K562 (cell line): ENCODE measurements around the gene DPRX. TPM values are rescaled to one million over a fixed set of nuclear protein-coding genes. Genes with fewer than 3 reads are reported as not detected.

Experiments
- ATAC-seq: fragments of 200-7000 bp; cut with Tn5 transposase; 3 replicates; pipeline ENCODE4 v1.9.1; 2020; ENCODE audit warnings: moderate library complexity
- BruUV-seq: library from RNA; stranded (reverse); fragments of 400-500 nt; replicated peaks from 2 replicates; lab custom pipeline; 2021; lab: Mats Ljungman, UMichigan
- CTCF ChIA-PET: fragments of 300-600 bp; formaldehyde crosslinking; extraction: SDS; loops from one replicate; lab custom pipeline; 2021; ENCODE audit warnings: low intra/inter-chr PET ratio; lab: Yijun Ruan, JAX
- POLR2A ChIA-PET: fragments of 300-600, 350-650 bp; sonication (Branson Sonifier 250); formaldehyde crosslinking; extraction: SDS; loops from one replicate; lab custom pipeline; 2021; ENCODE audit warnings: antibody characterized with exemption, inconsistent platforms; lab: Yijun Ruan, JAX
- DNase-seq, 4 experiments: peaks; one replicate each; pipeline versions ENCODE4 v3.0.0 to v3.0.0-alpha.2; 2011 to 2018; ENCODE audit warnings: low spot score in 3 of 4, mixed read lengths in 3 of 4; ENCODE audit errors: extremely low read depth in 1 of 4
- FAIRE-seq: peaks from 2 replicates; lab custom pipeline; 2011; peaks lifted over from hg19 to GRCh38; lab: Jason Lieb, UNC
- H2AFZ ChIP-seq: 2 replicates; pipeline ENCODE4 v1.6.0; 2011; ENCODE audit warnings: low read depth, low read length, control low read depth, inconsistent platforms
- H3K27ac ChIP-seq: fragments of 200-600 bp; 3 replicates; pipeline ENCODE4 v1.8.0; 2011; ENCODE audit warnings: low read depth, mild to moderate bottlenecking, control low read depth, inconsistent platforms, low read length, moderate library complexity, mixed read lengths; ENCODE audit errors: extremely low read depth
- H3K27me3 ChIP-seq, 2 experiments: fragments of 300-600 bp in 1 of 2; 2 replicates in 1 of 2; 3 replicates in 1 of 2; pipeline versions ENCODE4 v1.6.0 to v1.8.0; 2011; ENCODE audit warnings: inconsistent platforms in 2 of 2, low read length in 2 of 2, mild to moderate bottlenecking in 1 of 2, mixed read lengths in 1 of 2, moderate library complexity in 1 of 2; ENCODE audit not compliant: control insufficient read depth in 2 of 2, insufficient read depth in 2 of 2
- H3K36me3 ChIP-seq: fragments of 300-600 bp; 3 replicates; pipeline ENCODE4 v1.8.0; 2011; ENCODE audit warnings: mild to moderate bottlenecking, low read length, inconsistent platforms; ENCODE audit not compliant: control insufficient read depth, insufficient read depth
- H3K4me1 ChIP-seq, 2 experiments: fragments of 200-600 bp in 1 of 2; replicated peaks in 1 of 2; 2 replicates in 1 of 2; 3 replicates in 1 of 2; pipeline versions ENCODE4 v1.5.1 to v1.8.0; 2011; ENCODE audit warnings: inconsistent platforms in 2 of 2, low read length in 2 of 2, mild to moderate bottlenecking in 1 of 2, mixed read lengths in 1 of 2, moderate library complexity in 1 of 2; ENCODE audit not compliant: control insufficient read depth in 2 of 2, insufficient read depth in 2 of 2
- H3K4me2 ChIP-seq: 2 replicates; pipeline ENCODE4 v1.6.1; 2011; ENCODE audit warnings: low read length, control low read depth, inconsistent platforms, mixed read lengths; ENCODE audit not compliant: insufficient read depth
- H3K4me3 ChIP-seq: fragments of 200-600 bp; sonication (generic), shearing (Covaris generic); 2 replicates; pipeline ENCODE4 v1.5.1; 2016; ENCODE audit warnings: control low read depth, inconsistent platforms
- H3K79me2 ChIP-seq: fragments of 200-600 bp; 3 replicates; pipeline ENCODE4 v1.8.0; 2011; ENCODE audit warnings: low read length, inconsistent platforms; ENCODE audit not compliant: control insufficient read depth, insufficient read depth
- H3K9ac ChIP-seq, 2 experiments: 2 replicates each; pipeline versions ENCODE4 v1.6.0 to v1.6.1; 2011; ENCODE audit warnings: low read depth in 2 of 2, low read length in 2 of 2, control low read depth in 1 of 2, inconsistent platforms in 1 of 2, mild to moderate bottlenecking in 1 of 2, mixed read lengths in 1 of 2; ENCODE audit not compliant: insufficient read depth in 1 of 2
- H3K9me1 ChIP-seq: one replicate; pipeline ENCODE4 v1.6.0; 2011; ENCODE audit warnings: inconsistent platforms, mild to moderate bottlenecking, low read length, moderate library complexity; ENCODE audit not compliant: control insufficient read depth, insufficient read depth
- H3K9me3 ChIP-seq: replicated peaks from 2 replicates; pipeline ENCODE4 v1.5.1; 2011; ENCODE audit warnings: low read depth, low read length, inconsistent platforms; ENCODE audit not compliant: control insufficient read depth, insufficient read depth
- H4K20me1 ChIP-seq: replicated peaks from 2 replicates; pipeline ENCODE4 v1.6.1; 2011; ENCODE audit warnings: low read length, inconsistent platforms, mixed read lengths; ENCODE audit not compliant: control insufficient read depth, insufficient read depth
- ATF6 ChIP-seq: sonication (generic); formaldehyde crosslinking; IDR thresholded peaks from 2 replicates; pipeline ENCODE4 v1.4.0; 2020; ENCODE audit warnings: mild to moderate bottlenecking, missing genetic modification reagents
- DNMT1 ChIP-seq: fragments of 450-650 bp; IDR thresholded peaks from 2 replicates; pipeline ENCODE4 v1.6.1; 2016; ENCODE audit warnings: antibody characterized with exemption, mild to moderate bottlenecking
- FOXP1 ChIP-seq: sonication (generic); formaldehyde crosslinking; IDR thresholded peaks from 2 replicates; pipeline ENCODE4 v1.8.0; 2022; ENCODE audit warnings: mild to moderate bottlenecking, missing genetic modification reagents
- HEY1 ChIP-seq: fragments of 250-450 bp; sonication (Bioruptor Pico); IDR thresholded peaks from 2 replicates; pipeline ENCODE4 v1.5.0; 2020; ENCODE audit warnings: mild to moderate bottlenecking, moderate library complexity, borderline replicate concordance
- HIVEP1 ChIP-seq: fragments of 250-450 bp; sonication (Bioruptor Pico); IDR thresholded peaks from 2 replicates; pipeline ENCODE4 v1.4.0; 2020; ENCODE audit warnings: mild to moderate bottlenecking
- MEIS2 ChIP-seq: fragments of 450-650 bp; IDR thresholded peaks from 2 replicates; pipeline ENCODE4 v1.6.1; 2014; ENCODE audit warnings: mild to moderate bottlenecking; ENCODE audit not compliant: partially characterized antibody
- ZNF134 ChIP-seq: fragments of 250-450 bp; sonication (Bioruptor Pico); conservative IDR thresholded peaks from 2 replicates; pipeline ENCODE4 v1.4.0; 2020
- WGBS: fragments of 100-300 bp; shearing (Covaris generic); methylation state at CpG from one replicate; pipeline ENCODE4 v1.1.6; 2016; ENCODE audit warnings: low coverage, mixed read lengths; ENCODE audit not compliant: insufficient coverage; ENCODE audit errors: missing lambda C conversion rate; 5-methylcytosine and 5-hydroxymethylcytosine counted together
- in situ Hi-C: fragments of 300-500 bp; cut with MboI; formaldehyde crosslinking; loops from 4 replicates; pipeline ENCODE4 v1.15.0; 2018; ENCODE audit warnings: inconsistent platforms, mixed read lengths
- intact Hi-C: fragments of 100-400 bp; cut with micrococcal nuclease; formaldehyde crosslinking; loops from 2 replicates; pipeline ENCODE4 v1.14.2; 2022
- polyA plus RNA-seq, 8 experiments: library from polyadenylated mRNA; depleted of rRNA in 4 of 8; stranded (reverse) in 5 of 8; unstranded in 3 of 8; fragments of >200 nt; fragmentation: Nextera tagmentation in 2 of 8; fragmentation: Illumina TruSeq in 1 of 8; extraction: Ambion mirVana in 2 of 8; extraction: Trizol in 1 of 8; gene quantifications; 2 replicates each; pipeline versions ENCODE4 v1.2.1 to v1.2.3, GENCODE V29; 2011 to 2014; ENCODE audit warnings: inconsistent platforms in 1 of 8, missing spikeins in 1 of 8
- total RNA-seq, 7 experiments: library from RNA; depleted of rRNA in 6 of 7; stranded (reverse); fragments of >200 nt in 6 of 7; fragmentation: Illumina TruSeq in 2 of 7; extraction: Trizol in 2 of 7; gene quantifications; 2 replicates each; pipeline versions ENCODE4 v1.2.1 to v1.2.3, GENCODE V29; 2011 to 2021; ENCODE audit warnings: low replicate concordance in 1 of 7
- TF ChIP-seq, protein P1 (sequence below): IDR thresholded peaks from 2 replicates; pipeline ENCODE4 v1.6.1; 2016; ENCODE audit warnings: missing genetic modification characterization, missing compliant biosample characterization
- TF ChIP-seq, protein P2 (sequence below), 2 experiments: fragments of 450-650 bp in 1 of 2; sonication (generic) in 1 of 2; formaldehyde crosslinking in 1 of 2; IDR thresholded peaks in 1 of 2; conservative IDR thresholded peaks in 1 of 2; 2 replicates each; pipeline versions ENCODE4 v1.6.1 to v1.8.1; 2016 to 2023; ENCODE audit warnings: mild to moderate bottlenecking in 2 of 2, moderate library complexity in 2 of 2, inconsistent platforms in 1 of 2, missing genetic modification reagents in 1 of 2

DPRX gene
- total and polyA plus RNA-seq, 9 of the 15 experiments (the other 6 are each of a cell fraction or from before 2014, with no cell fraction given): not detected

DNA sequence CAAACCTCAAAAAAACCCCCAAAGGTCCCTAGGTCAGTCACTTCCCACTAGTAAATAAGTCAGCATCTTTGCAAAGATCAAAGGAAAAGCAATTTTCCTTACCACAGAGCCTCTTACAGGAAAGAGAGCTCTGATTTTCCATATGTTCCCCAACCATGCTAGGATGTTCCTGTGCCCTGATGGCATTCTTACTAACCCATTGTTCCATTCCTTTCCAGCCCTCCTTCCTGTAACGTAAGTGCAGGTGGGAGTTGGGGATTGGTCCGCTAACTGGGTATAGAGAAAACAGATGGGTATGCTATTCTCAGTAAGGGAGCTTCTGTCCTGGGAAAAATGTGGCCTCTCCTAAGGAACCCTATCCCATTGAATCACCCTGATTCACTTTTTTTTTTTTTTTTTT, 14.3 kb downstream of the DPRX start:
- FAIRE-seq: no peak
- Histone ChIP-seq H3K79me2 (no peaks in the 10 kb centered on the region), H3K27me3 (peaks cover 0 to 4% of the 10 kb centered on the region in 2 experiments; a peak in 2 of 5 replicates), H3K27ac (no peak overlapping the region), H3K4me3 (no peak overlapping the region), H3K9me3 (no peaks in the 10 kb centered on the region; the same call in 1 of the 2 replicates), H2AFZ (no peak overlapping the region), H3K9ac (no peak overlapping the region), H4K20me1 (no peaks in the 10 kb centered on the region), H3K36me3 (no peaks in the 10 kb centered on the region), H3K9me1 (no peaks in the 10 kb centered on the region), H3K4me2 (no peak overlapping the region), H3K4me1 (no peaks in the 10 kb centered on the region)
- intact Hi-C loops: no loop called here
- no peak for TF ChIP-seq FOXP1 (CRISPR knock-in tag)
- no peak for TF ChIP-seq ZNF134
- no peak for TF ChIP-seq DNMT1
- TF ChIP-seq MEIS2: no peak
- TF ChIP-seq, protein P1, sequence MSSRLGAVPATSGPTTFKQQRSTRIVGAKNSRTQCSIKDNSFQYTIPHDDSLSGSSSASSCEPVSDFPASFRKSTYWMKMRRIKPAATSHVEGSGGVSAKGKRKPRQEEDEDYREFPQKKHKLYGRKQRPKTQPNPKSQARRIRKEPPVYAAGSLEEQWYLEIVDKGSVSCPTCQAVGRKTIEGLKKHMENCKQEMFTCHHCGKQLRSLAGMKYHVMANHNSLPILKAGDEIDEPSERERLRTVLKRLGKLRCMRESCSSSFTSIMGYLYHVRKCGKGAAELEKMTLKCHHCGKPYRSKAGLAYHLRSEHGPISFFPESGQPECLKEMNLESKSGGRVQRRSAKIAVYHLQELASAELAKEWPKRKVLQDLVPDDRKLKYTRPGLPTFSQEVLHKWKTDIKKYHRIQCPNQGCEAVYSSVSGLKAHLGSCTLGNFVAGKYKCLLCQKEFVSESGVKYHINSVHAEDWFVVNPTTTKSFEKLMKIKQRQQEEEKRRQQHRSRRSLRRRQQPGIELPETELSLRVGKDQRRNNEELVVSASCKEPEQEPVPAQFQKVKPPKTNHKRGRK: no peak
- no peak for TF ChIP-seq HEY1 (CRISPR knock-in tag)
- TF ChIP-seq, protein P2, sequence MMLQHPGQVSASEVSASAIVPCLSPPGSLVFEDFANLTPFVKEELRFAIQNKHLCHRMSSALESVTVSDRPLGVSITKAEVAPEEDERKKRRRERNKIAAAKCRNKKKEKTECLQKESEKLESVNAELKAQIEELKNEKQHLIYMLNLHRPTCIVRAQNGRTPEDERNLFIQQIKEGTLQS (IDR thresholded peaks at IDR 0.05): no peak
- TF ChIP-seq, protein P2 (CRISPR knock-in tag; conservative IDR thresholded peaks at IDR 0.05): no peak
- TF ChIP-seq ATF6 (CRISPR knock-in tag): no peak
- TF ChIP-seq HIVEP1 (CRISPR knock-in tag): no peak
- in situ Hi-C loops: no loop called here
- no TSS peak for BruUV-seq
- POLR2A ChIA-PET: no interaction called here
- CTCF ChIA-PET: no interaction called here
- 0% methylated on average over 2 of the region's 2 CpGs for WGBS
- DNase-seq: no peak
- ATAC-seq: no peak
